IMR-90 (cell line): Measurements from ENCODE around the gene TMEM253. TPM values are rescaled to one million over a fixed set of nuclear protein-coding genes. Genes with fewer than 3 reads are reported as not detected.

Source experiments
- ATAC-seq: fragments of 200-7000 bp; cut with Tn5 transposase; 2 replicates; pipeline ENCODE4 v1.9.1; 2020; ENCODE audit warnings: low read depth, mild to moderate bottlenecking, moderate library complexity
- BruUV-seq: library from RNA; stranded (reverse); fragments of 400-500 nt; replicated peaks from 2 replicates; lab custom pipeline; 2021; lab: Mats Ljungman, UMichigan
- CTCF ChIA-PET: fragments of 300-600 bp; formaldehyde crosslinking; extraction: SDS; loops from one replicate; lab custom pipeline; 2021; ENCODE audit warnings: antibody characterized with exemption; lab: Yijun Ruan, JAX
- POLR2A ChIA-PET: fragments of 300-600 bp; sonication (Branson Sonifier 250); formaldehyde crosslinking; loops from one replicate; lab custom pipeline; 2022; ENCODE audit warnings: antibody characterized with exemption; ENCODE audit not compliant: unreplicated experiment; lab: Charles Lee
- DNase-seq: peaks from one replicate; pipeline ENCODE4 v3.0.0; 2013
- H2AFZ ChIP-seq: replicated peaks from 2 replicates; pipeline ENCODE3; 2013; ENCODE audit warnings: low read length, mild to moderate bottlenecking; ENCODE audit not compliant: poor library complexity
- H2AK5ac ChIP-seq: 2 replicates; pipeline ENCODE4 v1.6.1; 2013; ENCODE audit warnings: low read depth, low read length, inconsistent platforms
- H2AK9ac ChIP-seq: replicated peaks from 2 replicates; pipeline ENCODE3; 2013; ENCODE audit warnings: mild to moderate bottlenecking, low read depth, low read length, moderate library complexity; ENCODE audit not compliant: poor library complexity
- H2BK120ac ChIP-seq: 2 replicates; pipeline ENCODE4 v1.6.1; 2013; ENCODE audit warnings: low read depth, low read length, inconsistent platforms
- H2BK15ac ChIP-seq: 3 replicates; pipeline ENCODE4 v1.6.1; 2013; ENCODE audit warnings: low read depth, low read length, inconsistent platforms
- H2BK20ac ChIP-seq: 2 replicates; pipeline ENCODE4 v1.6.1; 2013; ENCODE audit warnings: low read depth, mild to moderate bottlenecking, inconsistent platforms, low read length, moderate library complexity
- H2BK5ac ChIP-seq: 2 replicates; pipeline ENCODE4 v1.6.1; 2013; ENCODE audit warnings: mild to moderate bottlenecking, low read depth, low read length, inconsistent platforms; ENCODE audit not compliant: poor library complexity, severe bottlenecking
- H3K14ac ChIP-seq: replicated peaks from 2 replicates; pipeline ENCODE4 v1.6.1; 2013; ENCODE audit warnings: low read depth, low read length, inconsistent platforms
- H3K18ac ChIP-seq: 2 replicates; pipeline ENCODE4 v1.6.1; 2013; ENCODE audit warnings: low read depth, low read length, control low read depth
- H3K23ac ChIP-seq: 2 replicates; pipeline ENCODE4 v1.6.1; 2013; ENCODE audit warnings: low read depth, low read length, inconsistent platforms
- H3K27ac ChIP-seq: 2 replicates; pipeline ENCODE4 v1.5.1; 2013; ENCODE audit warnings: mild to moderate bottlenecking, control low read depth, low read length; ENCODE audit not compliant: insufficient read depth
- H3K27me3 ChIP-seq: 2 replicates; pipeline ENCODE4 v1.6.1; 2013; ENCODE audit warnings: low read length; ENCODE audit not compliant: control insufficient read depth, insufficient read depth
- H3K36me3 ChIP-seq: 2 replicates; pipeline ENCODE4 v1.6.1; 2013; ENCODE audit warnings: low read length, mixed read lengths; ENCODE audit not compliant: control insufficient read depth, insufficient read depth
- H3K4ac ChIP-seq: 2 replicates; pipeline ENCODE4 v1.6.1; 2013; ENCODE audit warnings: low read depth, low read length, inconsistent platforms
- H3K4me1 ChIP-seq: 2 replicates; pipeline ENCODE4 v1.6.1; 2013; ENCODE audit warnings: low read length, mixed read lengths; ENCODE audit not compliant: control insufficient read depth, insufficient read depth
- H3K4me2 ChIP-seq: 2 replicates; pipeline ENCODE4 v1.6.1; 2013; ENCODE audit warnings: low read depth, mild to moderate bottlenecking, control low read depth, low read length, moderate library complexity
- H3K4me3 ChIP-seq: 2 replicates; pipeline ENCODE4 v1.5.1; 2013; ENCODE audit warnings: low read depth, mild to moderate bottlenecking, control low read depth, low read length, moderate library complexity; ENCODE audit not compliant: insufficient read depth
- H3K56ac ChIP-seq: 2 replicates; pipeline ENCODE4 v1.6.1; 2013; ENCODE audit warnings: low read length, inconsistent platforms; ENCODE audit not compliant: insufficient read depth; ENCODE audit errors: extremely low read depth
- H3K79me1 ChIP-seq, 2 experiments: 2 replicates each; pipeline ENCODE4 v1.6.1; 2013; ENCODE audit warnings: low read length in 2 of 2, inconsistent platforms in 1 of 2, low read depth in 1 of 2
- H3K9ac ChIP-seq: 2 replicates; pipeline ENCODE4 v1.6.1; 2013; ENCODE audit warnings: low read depth, low read length, control low read depth
- H3K9me1 ChIP-seq: 2 replicates; pipeline ENCODE4 v1.6.1; 2013; ENCODE audit warnings: low read length, inconsistent platforms; ENCODE audit not compliant: insufficient read depth
- H3K9me3 ChIP-seq: 2 replicates; pipeline ENCODE4 v1.6.1; 2013; ENCODE audit warnings: low read length; ENCODE audit not compliant: control insufficient read depth, insufficient read depth
- H4K20me1 ChIP-seq: 2 replicates; pipeline ENCODE4 v1.6.1; 2013; ENCODE audit warnings: low read length, inconsistent platforms; ENCODE audit not compliant: insufficient read depth
- H4K5ac ChIP-seq: 2 replicates; pipeline ENCODE4 v1.6.1; 2013; ENCODE audit warnings: mild to moderate bottlenecking, low read depth, low read length, control low read depth
- H4K8ac ChIP-seq, 2 experiments: 2 replicates each; pipeline ENCODE4 v1.6.1; 2013; ENCODE audit warnings: low read depth in 2 of 2, low read length in 2 of 2, control low read depth in 1 of 2, inconsistent platforms in 1 of 2
- H4K91ac ChIP-seq: 2 replicates; pipeline ENCODE4 v1.6.1; 2013; ENCODE audit warnings: low read depth, low read length, inconsistent platforms; ENCODE audit not compliant: insufficient read depth
- CHD1 ChIP-seq: IDR thresholded peaks from 2 replicates; pipeline ENCODE4 v1.6.1; 2012; ENCODE audit warnings: low read depth, low read length, improper control_type of control experiment
- FOS ChIP-seq: fragments of 150-350 bp; IDR thresholded peaks from 2 replicates; pipeline ENCODE4 v1.6.1; 2016; ENCODE audit warnings: low read depth, low read length
- MAFK ChIP-seq: IDR thresholded peaks from 2 replicates; pipeline ENCODE4 v1.6.1; 2012; ENCODE audit warnings: low read depth, low read length, improper control_type of control experiment
- MAZ ChIP-seq: IDR thresholded peaks from 2 replicates; pipeline ENCODE4 v1.6.1; 2012; ENCODE audit warnings: low read depth, mild to moderate bottlenecking, low read length, improper control_type of control experiment, moderate library complexity, borderline replicate concordance
- MXI1 ChIP-seq: IDR thresholded peaks from 2 replicates; pipeline ENCODE4 v1.6.1; 2012; ENCODE audit warnings: low read depth, mild to moderate bottlenecking, low read length, moderate library complexity, borderline replicate concordance
- NFE2L2 ChIP-seq: fragments of 150-350 bp; IDR thresholded peaks from 2 replicates; pipeline ENCODE4 v1.6.1; 2016; ENCODE audit warnings: low read depth, mild to moderate bottlenecking, low read length
- POLR2A ChIP-seq: IDR thresholded peaks from 2 replicates; pipeline ENCODE4 v1.6.1; 2012; ENCODE audit warnings: mild to moderate bottlenecking, low read depth, low read length
- RCOR1 ChIP-seq: IDR thresholded peaks from 2 replicates; pipeline ENCODE4 v1.6.1; 2012; ENCODE audit warnings: mild to moderate bottlenecking, low read length, improper control_type of control experiment; ENCODE audit not compliant: insufficient replicate concordance
- RFX5 ChIP-seq: IDR thresholded peaks from 2 replicates; pipeline ENCODE4 v1.8.0; 2012; ENCODE audit warnings: low read depth, mild to moderate bottlenecking, low read length, moderate library complexity
- SMC3 ChIP-seq: fragments of 150-350 bp; IDR thresholded peaks from 2 replicates; pipeline ENCODE4 v1.6.1; 2016; ENCODE audit warnings: low read depth, mild to moderate bottlenecking, antibody characterized with exemption, low read length, moderate library complexity
- WGBS, 2 experiments: methylation state at CpG; one replicate each; pipeline versions ENCODE4 v1.1.5 to v1.1.7; 2013; ENCODE audit warnings: missing lambda C conversion rate in 2 of 2; ENCODE audit not compliant: insufficient read length in 1 of 2; ENCODE audit errors: extremely low coverage in 2 of 2; 5-methylcytosine and 5-hydroxymethylcytosine counted together
- dilution Hi-C: fragments of 300-500 bp; cut with HindIII; formaldehyde crosslinking; loops from one replicate; pipeline ENCODE4 v1.14.3; 2018; ENCODE audit warnings: low sequenced_read_pairs; ENCODE audit not compliant: unreplicated experiment
- in situ Hi-C: fragments of 300-500 bp; cut with MboI; formaldehyde crosslinking; loops from 3 replicates; pipeline ENCODE4 v1.14.3; 2019; ENCODE audit warnings: low sequenced_read_pairs, inconsistent platforms, mixed read lengths
- intact Hi-C: fragments of 100-400 bp; cut with micrococcal nuclease; formaldehyde crosslinking; loops from 2 replicates; pipeline ENCODE4 v1.10.0; 2022
- polyA plus RNA-seq, 3 experiments: library from polyadenylated mRNA; depleted of rRNA; stranded (reverse); fragments of >200 nt; gene quantifications; 2 replicates each; pipeline ENCODE4 v1.2.3, GENCODE V29; 2012; ENCODE audit warnings: low replicate concordance in 1 of 3
- total RNA-seq: library from RNA; depleted of rRNA; stranded (reverse); fragments of >200 nt; gene quantifications from 2 replicates; pipeline ENCODE4 v1.2.3, GENCODE V29; 2012
- TF ChIP-seq, protein P1 (sequence below): conservative IDR thresholded peaks from 2 replicates; pipeline ENCODE4 v1.5.1; 2012; ENCODE audit warnings: mild to moderate bottlenecking, low read depth, low read length, improper control_type of control experiment
- TF ChIP-seq, protein P2 (sequence below): fragments of 150-350 bp; IDR thresholded peaks from 2 replicates; pipeline ENCODE4 v1.6.1; 2017; ENCODE audit warnings: mild to moderate bottlenecking, antibody characterized with exemption, low read length, low read depth
- TF ChIP-seq, protein P3 (sequence below): fragments of 150-350 bp; IDR thresholded peaks from 2 replicates; pipeline ENCODE4 v1.6.1; 2016; ENCODE audit warnings: low read depth, mild to moderate bottlenecking, low read length, moderate library complexity, borderline replicate concordance

TMEM253 gene
- total and polyA plus RNA-seq, 2 of the 4 experiments (the other 2 are of a cell fraction) = 0.07 TPM; not detected in 1

DNA sequence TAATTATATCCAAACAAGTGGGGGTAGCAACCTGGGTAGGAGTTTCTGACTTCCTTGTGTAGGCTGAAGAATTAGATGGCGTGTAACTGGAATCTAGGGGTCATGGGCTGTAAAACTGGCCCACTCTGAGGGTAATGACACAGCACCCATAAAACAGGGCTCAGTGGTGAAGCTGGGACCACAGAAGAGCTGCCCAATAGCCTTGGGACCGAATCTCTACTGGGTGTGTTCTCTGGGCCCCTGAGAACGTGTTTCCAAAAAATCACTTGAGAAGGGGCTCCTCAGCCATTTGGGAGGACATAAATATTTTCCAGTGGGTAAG is 39.6 kb upstream of the TMEM253 start:
- no peaks in the 10 kb centered on the region for H3K9me3 ChIP-seq
- H2BK15ac ChIP-seq = no peak overlapping the region
- no peak overlapping the region for H2AFZ ChIP-seq
- ChIA-PET CTCF (no interaction called here), POLR2A (no interaction called here)
- H2BK120ac ChIP-seq = no peak overlapping the region
- no peak overlapping the region for H4K91ac ChIP-seq
- no peak overlapping the region for H3K14ac ChIP-seq
- H4K20me1 ChIP-seq = no peaks in the 10 kb centered on the region
- H3K4ac ChIP-seq = no peak overlapping the region
- H3K36me3 ChIP-seq = no peaks in the 10 kb centered on the region
- ATAC-seq (no peak), DNase-seq (no peak)
- H3K4me3 ChIP-seq = no peak overlapping the region
- H2AK9ac ChIP-seq = no peak overlapping the region
- H2AK5ac ChIP-seq = no peak overlapping the region
- intact Hi-C loops (no loop called here), in situ Hi-C loops (no loop called here), dilution Hi-C loops (no loop called here)
- H3K9me1 ChIP-seq = peaks cover 5% of the 10 kb centered on the region; the same call in 1 of the 2 replicates
- no peak overlapping the region for H3K4me2 ChIP-seq
- no peak overlapping the region for H2BK5ac ChIP-seq
- no peak overlapping the region for H3K9ac ChIP-seq
- H4K5ac ChIP-seq = no peak overlapping the region
- H3K79me1 ChIP-seq = no peaks in the 10 kb centered on the region
- TF ChIP-seq RCOR1 = no peak
- no peak for TF ChIP-seq MAZ
- no peak for TF ChIP-seq MAFK
- TF ChIP-seq FOS = no peak
- TF ChIP-seq NFE2L2 = no peak
- no peak for TF ChIP-seq MXI1
- TF ChIP-seq POLR2A = no peak
- TF ChIP-seq RFX5 = no peak
- TF ChIP-seq CHD1 = no peak
- TF ChIP-seq, protein P1, sequence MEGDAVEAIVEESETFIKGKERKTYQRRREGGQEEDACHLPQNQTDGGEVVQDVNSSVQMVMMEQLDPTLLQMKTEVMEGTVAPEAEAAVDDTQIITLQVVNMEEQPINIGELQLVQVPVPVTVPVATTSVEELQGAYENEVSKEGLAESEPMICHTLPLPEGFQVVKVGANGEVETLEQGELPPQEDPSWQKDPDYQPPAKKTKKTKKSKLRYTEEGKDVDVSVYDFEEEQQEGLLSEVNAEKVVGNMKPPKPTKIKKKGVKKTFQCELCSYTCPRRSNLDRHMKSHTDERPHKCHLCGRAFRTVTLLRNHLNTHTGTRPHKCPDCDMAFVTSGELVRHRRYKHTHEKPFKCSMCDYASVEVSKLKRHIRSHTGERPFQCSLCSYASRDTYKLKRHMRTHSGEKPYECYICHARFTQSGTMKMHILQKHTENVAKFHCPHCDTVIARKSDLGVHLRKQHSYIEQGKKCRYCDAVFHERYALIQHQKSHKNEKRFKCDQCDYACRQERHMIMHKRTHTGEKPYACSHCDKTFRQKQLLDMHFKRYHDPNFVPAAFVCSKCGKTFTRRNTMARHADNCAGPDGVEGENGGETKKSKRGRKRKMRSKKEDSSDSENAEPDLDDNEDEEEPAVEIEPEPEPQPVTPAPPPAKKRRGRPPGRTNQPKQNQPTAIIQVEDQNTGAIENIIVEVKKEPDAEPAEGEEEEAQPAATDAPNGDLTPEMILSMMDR = no peak
- TF ChIP-seq, protein P2, sequence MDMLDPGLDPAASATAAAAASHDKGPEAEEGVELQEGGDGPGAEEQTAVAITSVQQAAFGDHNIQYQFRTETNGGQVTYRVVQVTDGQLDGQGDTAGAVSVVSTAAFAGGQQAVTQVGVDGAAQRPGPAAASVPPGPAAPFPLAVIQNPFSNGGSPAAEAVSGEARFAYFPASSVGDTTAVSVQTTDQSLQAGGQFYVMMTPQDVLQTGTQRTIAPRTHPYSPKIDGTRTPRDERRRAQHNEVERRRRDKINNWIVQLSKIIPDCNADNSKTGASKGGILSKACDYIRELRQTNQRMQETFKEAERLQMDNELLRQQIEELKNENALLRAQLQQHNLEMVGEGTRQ = no peak
- no peak for TF ChIP-seq SMC3
- TF ChIP-seq, protein P3, sequence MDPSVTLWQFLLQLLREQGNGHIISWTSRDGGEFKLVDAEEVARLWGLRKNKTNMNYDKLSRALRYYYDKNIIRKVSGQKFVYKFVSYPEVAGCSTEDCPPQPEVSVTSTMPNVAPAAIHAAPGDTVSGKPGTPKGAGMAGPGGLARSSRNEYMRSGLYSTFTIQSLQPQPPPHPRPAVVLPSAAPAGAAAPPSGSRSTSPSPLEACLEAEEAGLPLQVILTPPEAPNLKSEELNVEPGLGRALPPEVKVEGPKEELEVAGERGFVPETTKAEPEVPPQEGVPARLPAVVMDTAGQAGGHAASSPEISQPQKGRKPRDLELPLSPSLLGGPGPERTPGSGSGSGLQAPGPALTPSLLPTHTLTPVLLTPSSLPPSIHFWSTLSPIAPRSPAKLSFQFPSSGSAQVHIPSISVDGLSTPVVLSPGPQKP = no peak
- no peaks in the 10 kb centered on the region for H3K27me3 ChIP-seq
- H3K4me1 ChIP-seq = no peaks in the 10 kb centered on the region
- H3K18ac ChIP-seq = no peak overlapping the region
- no peak overlapping the region for H3K56ac ChIP-seq
- H4K8ac ChIP-seq = no peak overlapping the region
- WGBS, 2 experiments = no CpG with 5 or more reads among the region's 3 CpGs
- no peak overlapping the region for H3K27ac ChIP-seq
- H3K23ac ChIP-seq = no peak overlapping the region
- no peak overlapping the region for H2BK20ac ChIP-seq
- BruUV-seq = no TSS peak
